ENCODE measurements around the gene PEAK1. TPM values are rescaled to one million over a fixed set of nuclear protein-coding genes. Genes with fewer than 3 reads are reported as not detected.
A peak's percentile ranks its signal among the peaks of the same experiment; 100 is the strongest.

Gene PEAK1
- total RNA-seq, 2 donors from 2014 or later = 25.4 to 38.4 TPM

DNA sequence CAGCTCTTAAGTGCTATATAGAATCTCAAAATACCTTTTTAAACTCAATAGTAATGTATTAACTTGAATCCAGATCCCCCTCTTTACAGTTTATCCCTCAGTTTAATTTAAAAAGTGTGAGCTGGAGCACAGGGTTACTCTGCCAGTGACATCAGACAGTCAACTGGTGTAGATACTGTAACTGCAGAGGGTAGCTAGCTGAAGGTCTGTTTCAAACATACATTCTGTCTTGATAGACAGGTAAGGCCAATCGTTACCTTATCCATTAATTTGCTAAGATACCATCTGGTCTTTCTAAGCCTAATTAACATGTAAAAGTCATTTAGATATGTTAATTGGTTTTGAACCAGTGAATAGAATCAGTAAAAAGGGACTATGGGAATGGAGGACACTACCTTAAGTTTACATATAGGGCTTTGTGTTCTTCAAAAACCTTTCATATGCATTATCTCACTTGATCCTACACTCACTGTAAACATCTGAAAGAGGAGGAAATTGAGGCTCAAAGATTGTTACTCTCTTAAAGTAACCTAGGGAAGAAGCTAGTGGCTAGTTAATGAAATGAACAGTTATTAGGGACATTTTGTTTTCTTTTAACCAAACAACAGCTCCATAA is 289.5 kb downstream of the PEAK1 start:
- Histone ChIP-seq H3K4me1 (ENCODE audit: control insufficient read depth, insufficient read depth, low read length) (no peaks in the 10 kb centered on the region), H3K36me3 (ENCODE audit: control insufficient read depth, insufficient read depth, low read length) (peaks cover 6% of the 10 kb centered on the region), H3K27ac (ENCODE audit: low read depth, low read length) (no peak overlapping the region), H3K27me3 (ENCODE audit: control insufficient read depth, insufficient read depth, low read length, poor library complexity, severe bottlenecking) (no peaks in the 10 kb centered on the region), H3K9me3 (ENCODE audit: control insufficient read depth, low read length) (no peaks in the 10 kb centered on the region), H3K9ac (ENCODE audit: extremely low read depth, low read length, poor library complexity, severe bottlenecking) (no peak overlapping the region), H3K4me3 (ENCODE audit: low read length) (no peak overlapping the region)
- WGBS, 2 experiments (ENCODE audit: insufficient coverage in 1 of 2, insufficient read length in 1 of 2) = 55% methylated on average over 1 of the region's 1 CpG; no CpG with 5 or more reads in 1 of the 2 experiments
- Mint-ChIP-seq H3K27me3 (ENCODE audit: insufficient read depth) (no peaks in the 10 kb centered on the region), H3K27ac (no peak overlapping the region), H3K9me3 (no peaks in the 10 kb centered on the region), H3K4me1 (peaks cover 5% of the 10 kb centered on the region), H3K36me3 (ENCODE audit: low read depth) (peaks cover 13% of the 10 kb centered on the region), H3K4me3 (no peak overlapping the region)
- no peak for DNase-seq
- TF ChIP-seq, protein P1, sequence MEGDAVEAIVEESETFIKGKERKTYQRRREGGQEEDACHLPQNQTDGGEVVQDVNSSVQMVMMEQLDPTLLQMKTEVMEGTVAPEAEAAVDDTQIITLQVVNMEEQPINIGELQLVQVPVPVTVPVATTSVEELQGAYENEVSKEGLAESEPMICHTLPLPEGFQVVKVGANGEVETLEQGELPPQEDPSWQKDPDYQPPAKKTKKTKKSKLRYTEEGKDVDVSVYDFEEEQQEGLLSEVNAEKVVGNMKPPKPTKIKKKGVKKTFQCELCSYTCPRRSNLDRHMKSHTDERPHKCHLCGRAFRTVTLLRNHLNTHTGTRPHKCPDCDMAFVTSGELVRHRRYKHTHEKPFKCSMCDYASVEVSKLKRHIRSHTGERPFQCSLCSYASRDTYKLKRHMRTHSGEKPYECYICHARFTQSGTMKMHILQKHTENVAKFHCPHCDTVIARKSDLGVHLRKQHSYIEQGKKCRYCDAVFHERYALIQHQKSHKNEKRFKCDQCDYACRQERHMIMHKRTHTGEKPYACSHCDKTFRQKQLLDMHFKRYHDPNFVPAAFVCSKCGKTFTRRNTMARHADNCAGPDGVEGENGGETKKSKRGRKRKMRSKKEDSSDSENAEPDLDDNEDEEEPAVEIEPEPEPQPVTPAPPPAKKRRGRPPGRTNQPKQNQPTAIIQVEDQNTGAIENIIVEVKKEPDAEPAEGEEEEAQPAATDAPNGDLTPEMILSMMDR (conservative IDR thresholded peaks at IDR 0.05) = no peak

DNA sequence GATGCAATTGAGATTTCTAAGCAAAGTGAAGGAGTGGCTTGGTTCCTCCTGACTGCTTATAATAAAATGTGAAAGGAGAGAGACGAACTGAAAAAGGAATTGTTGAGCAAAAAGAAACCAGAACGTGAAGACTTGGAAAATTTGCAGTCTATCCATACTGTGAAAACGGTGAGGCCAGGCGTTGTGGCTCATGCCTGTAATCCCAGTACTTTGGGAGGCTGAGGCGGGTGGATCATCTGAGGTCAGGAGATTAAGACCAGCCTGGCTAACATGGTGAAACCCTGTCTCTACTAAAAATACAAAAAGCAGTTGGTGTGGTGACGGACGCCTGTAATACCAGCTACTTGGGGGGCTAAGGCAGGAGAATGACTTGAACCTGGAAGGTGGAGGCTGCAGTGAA is 292.3 kb downstream of the PEAK1 start:
- Mint-ChIP-seq H3K27ac (no peak overlapping the region), H3K4me1 (peaks cover 8% of the 10 kb centered on the region), H3K4me3 (no peak overlapping the region), H3K27me3 (ENCODE audit: insufficient read depth) (no peaks in the 10 kb centered on the region), H3K9me3 (no peaks in the 10 kb centered on the region), H3K36me3 (ENCODE audit: low read depth) (peaks cover 4% of the 10 kb centered on the region)
- no peaks in the 10 kb centered on the region for H3K27me3 ChIP-seq (ENCODE audit: control insufficient read depth, insufficient read depth, low read length, poor library complexity, severe bottlenecking)
- 88 to 94% methylated on average over 5 to 7 of the region's 7 CpGs for WGBS, 2 experiments (ENCODE audit: insufficient coverage in 1 of 2, insufficient read length in 1 of 2)
- no peaks in the 10 kb centered on the region for H3K4me1 ChIP-seq (ENCODE audit: control insufficient read depth, insufficient read depth, low read length)
- H3K4me3 ChIP-seq (ENCODE audit: low read length) = no peak overlapping the region
- no peaks in the 10 kb centered on the region for H3K36me3 ChIP-seq (ENCODE audit: control insufficient read depth, insufficient read depth, low read length)
- peak; percentile 2 for DNase-seq
- TF ChIP-seq, protein P1 (conservative IDR thresholded peaks at IDR 0.05) = no peak
- H3K27ac ChIP-seq (ENCODE audit: low read depth, low read length) = no peak overlapping the region
- H3K9me3 ChIP-seq (ENCODE audit: control insufficient read depth, low read length) = no peaks in the 10 kb centered on the region
- H3K9ac ChIP-seq (ENCODE audit: extremely low read depth, low read length, poor library complexity, severe bottlenecking) = no peak overlapping the region

- H3K36me3 ChIP-seq (ENCODE audit: control insufficient read depth, insufficient read depth, low read length) = no peaks in the 10 kb centered on the region
Measured at GRCh38 chr15:77126529-77127326, 293.2 kb downstream of the PEAK1 start.

More at GRCh38 chr15:77126529-77127326, 293.2 kb downstream of the PEAK1 start:
- no peaks in the 10 kb centered on the region for H3K9me3 Mint-ChIP-seq
- Histone ChIP-seq H3K4me1 (ENCODE audit: control insufficient read depth, insufficient read depth, low read length) (no peaks in the 10 kb centered on the region), H3K9me3 (ENCODE audit: control insufficient read depth, low read length) (no peaks in the 10 kb centered on the region), H3K27ac (ENCODE audit: low read depth, low read length) (no peak overlapping the region), H3K9ac (ENCODE audit: extremely low read depth, low read length, poor library complexity, severe bottlenecking) (no peak overlapping the region), H3K4me3 (ENCODE audit: low read length) (no peak overlapping the region), H3K27me3 (ENCODE audit: control insufficient read depth, insufficient read depth, low read length, poor library complexity, severe bottlenecking) (no peaks in the 10 kb centered on the region)
- TF ChIP-seq, protein P1 (conservative IDR thresholded peaks at IDR 0.05) = no peak
- H3K4me1 Mint-ChIP-seq = peaks cover 8% of the 10 kb centered on the region
- H3K4me3 Mint-ChIP-seq = no peak overlapping the region
- H3K36me3 Mint-ChIP-seq (ENCODE audit: low read depth) = peaks cover 2% of the 10 kb centered on the region
- DNase-seq = no peak
- no peak overlapping the region for H3K27ac Mint-ChIP-seq
- 94 to 100% methylated on average over 1 to 3 of the region's 3 CpGs for WGBS, 2 experiments (ENCODE audit: insufficient coverage in 1 of 2, insufficient read length in 1 of 2)
- H3K27me3 Mint-ChIP-seq (ENCODE audit: insufficient read depth) = no peaks in the 10 kb centered on the region

Data from endodermal cell (in vitro differentiated cells).